ENCODE results near the gene DDR2.

The DDR2 gene

GRCh38 chr1:162701286-162701685, 69.0 kb downstream of the DDR2 start:
- DNase-seq = no peak

- DNase-seq = no peak
These were observed 70.4 kb downstream of the DDR2 start for GRCh38 chr1:162702628-162703027.

GRCh38 chr1:162703708-162704107, 71.4 kb downstream of the DDR2 start:
- DNase-seq = no peak

- no peak for DNase-seq
These were observed 72.6 kb downstream of the DDR2 start for GRCh38 chr1:162704673-162705424.

GRCh38 chr1:162706003-162706402, 73.7 kb downstream of the DDR2 start:
- DNase-seq = no peak

- DNase-seq = no peak
These were observed 74.3 kb downstream of the DDR2 start for GRCh38 chr1:162706606-162707005.

- no peak for DNase-seq
These were observed 76.0 kb downstream of the DDR2 start for GRCh38 chr1:162708286-162708685.

- no peak for DNase-seq
These were observed 77.0 kb downstream of the DDR2 start for GRCh38 chr1:162709132-162709860.

- DNase-seq = no peak
These were observed 77.6 kb downstream of the DDR2 start for GRCh38 chr1:162709870-162710269.

- DNase-seq = no peak
These were observed 78.1 kb downstream of the DDR2 start for GRCh38 chr1:162710345-162710744.

- DNase-seq = no peak
These were observed 78.7 kb downstream of the DDR2 start for GRCh38 chr1:162710780-162711465.

GRCh38 chr1:162712317-162713029, 80.2 kb downstream of the DDR2 start:
- no peak for DNase-seq

GRCh38 chr1:162716123-162716522, 83.9 kb downstream of the DDR2 start:
- DNase-seq = no peak

- DNase-seq = no peak
These were observed 84.3 kb downstream of the DDR2 start for GRCh38 chr1:162716552-162716951.

- DNase-seq = no peak
These were observed 85.4 kb downstream of the DDR2 start for GRCh38 chr1:162717548-162718184.

GRCh38 chr1:162719678-162720077, 87.4 kb downstream of the DDR2 start:
- DNase-seq = no peak

- no peak for DNase-seq
These were observed 88.7 kb downstream of the DDR2 start for GRCh38 chr1:162720996-162721395.

- DNase-seq = no peak
These were observed 89.2 kb downstream of the DDR2 start for GRCh38 chr1:162721471-162721870.

- DNase-seq = no peak
These were observed 89.8 kb downstream of the DDR2 start for GRCh38 chr1:162722036-162722435.

- no peak for DNase-seq
These were observed 92.4 kb downstream of the DDR2 start for GRCh38 chr1:162724583-162725120.

GRCh38 chr1:162725301-162725837, 93.1 kb downstream of the DDR2 start:
- DNase-seq = no peak

- DNase-seq = no peak
These were observed 94.3 kb downstream of the DDR2 start for GRCh38 chr1:162726555-162726954.
